Measurements from ENCODE around the gene MLYCD.

MLYCD gene

DNA sequence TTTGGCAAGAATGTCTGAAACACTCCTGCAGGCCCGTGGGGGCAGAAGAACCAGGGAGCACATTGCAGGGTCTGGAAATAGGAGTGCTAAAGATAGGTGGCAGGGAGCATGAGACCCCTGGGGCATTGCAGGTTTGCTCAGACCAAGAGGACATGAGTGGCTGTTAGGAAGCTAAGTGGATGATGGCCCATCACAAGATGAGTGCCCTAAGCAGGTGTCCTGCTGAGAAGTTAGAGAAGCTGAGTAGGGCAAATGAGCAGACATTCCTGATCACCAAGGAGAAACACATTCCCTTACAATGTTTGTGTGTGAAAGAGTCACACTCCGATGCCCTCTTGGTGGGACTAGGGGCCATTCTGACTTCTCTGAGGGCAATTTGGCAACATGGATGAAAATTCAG, 9.9 kb downstream of the MLYCD start:
- Histone ChIP-seq H3K4me1 (ENCODE audit: control insufficient read depth, low read length) (no peaks in the 10 kb centered on the region), H3K4me3 (ENCODE audit: low read length) (no peak overlapping the region), H4K20me1 (ENCODE audit: control insufficient read depth, insufficient read depth, low read depth, low read length) (0 out of 2 replicates have a peak, but pooled peaks cover 3% of the 10 kb centered on the region), H3K36me3 (ENCODE audit: control insufficient read depth, low read length) (no peaks in the 10 kb centered on the region; the same call in 1 of the 2 replicates), H3K9me2 (replicated peaks; ENCODE audit: control insufficient read depth, low read length) (no peaks in the 10 kb centered on the region), H3K4me2 (ENCODE audit: low read length) (no peak overlapping the region), H3K79me2 (ENCODE audit: control insufficient read depth, low read length) (no peaks in the 10 kb centered on the region), H3K27me3 (ENCODE audit: control insufficient read depth, low read length) (no peaks in the 10 kb centered on the region), H3F3A (ENCODE audit: control insufficient read depth, insufficient read depth) (no peaks in the 10 kb centered on the region), H3K9me3 (ENCODE audit: control insufficient read depth, insufficient read depth, low read length) (no peaks in the 10 kb centered on the region), H3K27ac (ENCODE audit: low read depth, low read length) (no peak overlapping the region)
- TF ChIP-seq EZH2phosphoT487 (IDR thresholded peaks at IDR 0.05; ENCODE audit: borderline replicate concordance, low read length) (no peak), CTCF (IDR thresholded peaks at IDR 0.05; ENCODE audit: low read depth, low read length, poor library complexity, severe bottlenecking) (no peak)

- Histone ChIP-seq H3K79me2 (ENCODE audit: control insufficient read depth, low read length) (no peaks in the 10 kb centered on the region), H3F3A (ENCODE audit: control insufficient read depth, insufficient read depth) (no peaks in the 10 kb centered on the region), H3K4me2 (ENCODE audit: low read length) (no peak overlapping the region), H3K9me2 (replicated peaks; ENCODE audit: control insufficient read depth, low read length) (no peaks in the 10 kb centered on the region), H3K4me3 (ENCODE audit: low read length) (no peak overlapping the region), H3K27ac (ENCODE audit: low read depth, low read length) (no peak overlapping the region), H3K27me3 (ENCODE audit: control insufficient read depth, low read length) (no peaks in the 10 kb centered on the region), H4K20me1 (ENCODE audit: control insufficient read depth, insufficient read depth, low read depth, low read length) (no peaks in the 10 kb centered on the region), H3K9me3 (ENCODE audit: control insufficient read depth, insufficient read depth, low read length) (no peaks in the 10 kb centered on the region), H3K4me1 (ENCODE audit: control insufficient read depth, low read length) (no peaks in the 10 kb centered on the region), H3K36me3 (ENCODE audit: control insufficient read depth, low read length) (peaks cover 4% of the 10 kb centered on the region; the same call in 1 of the 2 replicates)
- TF ChIP-seq EZH2phosphoT487 (IDR thresholded peaks at IDR 0.05; ENCODE audit: borderline replicate concordance, low read length) (no peak), CTCF (IDR thresholded peaks at IDR 0.05; ENCODE audit: low read depth, low read length, poor library complexity, severe bottlenecking) (no peak)
Observed at GRCh38 chr16:83911290-83911689, 12.4 kb downstream of the MLYCD start.

- H4K20me1 ChIP-seq (ENCODE audit: control insufficient read depth, insufficient read depth, low read depth, low read length), result no peaks in the 10 kb centered on the region
- H3K9me3 ChIP-seq (ENCODE audit: control insufficient read depth, insufficient read depth, low read length), result no peaks in the 10 kb centered on the region
Observed at GRCh38 chr16:83912519-83913244, 13.8 kb downstream of the MLYCD start.

More at GRCh38 chr16:83912519-83913244, 13.8 kb downstream of the MLYCD start:
- peaks cover 5% of the 10 kb centered on the region; the same call in 1 of the 2 replicates for H3K36me3 ChIP-seq (ENCODE audit: control insufficient read depth, low read length)
- no peak overlapping the region for H3K27ac ChIP-seq (ENCODE audit: low read depth, low read length)
- no peaks in the 10 kb centered on the region for H3F3A ChIP-seq (ENCODE audit: control insufficient read depth, insufficient read depth)
- H3K79me2 ChIP-seq (ENCODE audit: control insufficient read depth, low read length), result no peaks in the 10 kb centered on the region
- TF ChIP-seq EZH2phosphoT487 (IDR thresholded peaks at IDR 0.05; ENCODE audit: borderline replicate concordance, low read length) (no peak), CTCF (IDR thresholded peaks at IDR 0.05; ENCODE audit: low read depth, low read length, poor library complexity, severe bottlenecking) (no peak)
- H3K4me1 ChIP-seq (ENCODE audit: control insufficient read depth, low read length), result no peaks in the 10 kb centered on the region
- no peak overlapping the region for H3K4me2 ChIP-seq (ENCODE audit: low read length)
- H3K9me2 ChIP-seq (replicated peaks; ENCODE audit: control insufficient read depth, low read length), result no peaks in the 10 kb centered on the region
- no peak overlapping the region for H3K4me3 ChIP-seq (ENCODE audit: low read length)
- H3K27me3 ChIP-seq (ENCODE audit: control insufficient read depth, low read length), result no peaks in the 10 kb centered on the region

All from DOHH2 (cell line).